MM.1S (cell line): ENCODE measurements around the gene CDCP2.

Experiments used
- DNase-seq: peaks from one replicate; pipeline ENCODE4 v3.0.0-alpha.2; 2015
- H2AFZ ChIP-seq: fragments of 300-600 bp; sonication (generic); 2 replicates; pipeline ENCODE4 v1.6.0; 2016; ENCODE audit warnings: antibody characterized with exemption, low read length
- H3F3A ChIP-seq: fragments of 300-600 bp; sonication (generic); 2 replicates; pipeline ENCODE4 v1.6.1; 2016; ENCODE audit warnings: mild to moderate bottlenecking, antibody characterized with exemption, low read length, moderate library complexity, mixed read lengths; ENCODE audit not compliant: insufficient read depth
- H3K27ac ChIP-seq: fragments of 300-600 bp; sonication (generic); 2 replicates; pipeline ENCODE4 v1.5.1; 2016; ENCODE audit warnings: mild to moderate bottlenecking, low read length
- H3K27me3 ChIP-seq: fragments of 300-600 bp; sonication (generic); replicated peaks from 2 replicates; pipeline ENCODE4 v1.6.0; 2016; ENCODE audit warnings: low read length; ENCODE audit not compliant: insufficient read depth
- H3K36me3 ChIP-seq: fragments of 300-600 bp; sonication (generic); replicated peaks from 2 replicates; pipeline ENCODE4 v1.6.1; 2016; ENCODE audit warnings: mild to moderate bottlenecking, low read length, mixed read lengths; ENCODE audit not compliant: insufficient read depth
- H3K4me1 ChIP-seq: fragments of 300-600 bp; sonication (generic); 2 replicates; pipeline ENCODE4 v1.6.1; 2016; ENCODE audit warnings: low read length, mixed read lengths
- H3K4me2 ChIP-seq: fragments of 300-600 bp; sonication (generic); 2 replicates; pipeline ENCODE4 v1.6.0; 2016; ENCODE audit warnings: low read depth, low read length
- H3K4me3 ChIP-seq: fragments of 300-600 bp; sonication (generic); 2 replicates; pipeline ENCODE4 v1.5.1; 2016; ENCODE audit warnings: low read length, mixed read lengths
- H3K79me2 ChIP-seq: fragments of 300-600 bp; sonication (generic); 2 replicates; pipeline ENCODE4 v1.6.1; 2016; ENCODE audit warnings: mixed run types, low read length, mixed read lengths
- H3K9ac ChIP-seq: fragments of 300-600 bp; sonication (generic); 2 replicates; pipeline ENCODE4 v1.6.1; 2016; ENCODE audit warnings: low read length, mixed read lengths
- H3K9me2 ChIP-seq: fragments of 300-600 bp; sonication (generic); replicated peaks from 2 replicates; pipeline ENCODE4 v1.6.1; 2016; ENCODE audit warnings: mild to moderate bottlenecking, low read length, mixed read lengths; ENCODE audit not compliant: insufficient read depth
- H3K9me3 ChIP-seq: fragments of 300-600 bp; sonication (generic); replicated peaks from 2 replicates; pipeline ENCODE4 v1.6.1; 2016; ENCODE audit warnings: mild to moderate bottlenecking, low read length, mixed read lengths; ENCODE audit not compliant: insufficient read depth
- H4K20me1 ChIP-seq: fragments of 300-600 bp; sonication (generic); 2 replicates; pipeline ENCODE4 v1.6.1; 2016; ENCODE audit warnings: mild to moderate bottlenecking, low read length, moderate library complexity, mixed read lengths; ENCODE audit not compliant: insufficient read depth
- CTCF ChIP-seq: fragments of 300-600 bp; sonication (generic); IDR thresholded peaks from 2 replicates; pipeline ENCODE4 v1.5.1; 2016; ENCODE audit warnings: antibody characterized with exemption, low read length, mixed read lengths
- EZH2 ChIP-seq: fragments of 300-600 bp; sonication (generic); optimal IDR thresholded peaks from 2 replicates; pipeline ENCODE3; 2017; ENCODE audit warnings: low read depth, mild to moderate bottlenecking, antibody characterized with exemption, low read length, mixed read lengths
- EZH2phosphoT487 ChIP-seq: fragments of 300-600 bp; sonication (generic); IDR thresholded peaks from 2 replicates; pipeline ENCODE4 v1.6.1; 2018; ENCODE audit warnings: antibody characterized with exemption, low read length

Gene CDCP2

GRCh38 chr1:54114001-54114400 lies 38.8 kb downstream of the CDCP2 start:
- H3K4me1 ChIP-seq: no peaks in the 10 kb centered on the region
- H3K9me2 ChIP-seq: no peaks in the 10 kb centered on the region

GRCh38 chr1:54112705-54113368 lies 40.0 kb downstream of the CDCP2 start:
- no peak for DNase-seq
- Histone ChIP-seq H3K9me2 (no peaks in the 10 kb centered on the region), H3K4me3 (no peak overlapping the region), H3K36me3 (no peaks in the 10 kb centered on the region), H3F3A (no peaks in the 10 kb centered on the region), H3K9ac (no peak overlapping the region), H3K4me2 (no peak overlapping the region), H3K79me2 (no peaks in the 10 kb centered on the region), H4K20me1 (no peaks in the 10 kb centered on the region), H3K4me1 (no peaks in the 10 kb centered on the region), H3K27ac (no peak overlapping the region), H2AFZ (no peak overlapping the region), H3K9me3 (no peaks in the 10 kb centered on the region), H3K27me3 (no peaks in the 10 kb centered on the region)
- TF ChIP-seq EZH2 (no peak), CTCF (no peak), EZH2phosphoT487 (no peak)

More at GRCh38 chr1:54114001-54114400, 38.8 kb downstream of the CDCP2 start:
- no peaks in the 10 kb centered on the region for H4K20me1 ChIP-seq
- TF ChIP-seq EZH2: no peak
- no peak for TF ChIP-seq CTCF
- no peak for TF ChIP-seq EZH2phosphoT487
- H3K36me3 ChIP-seq: no peaks in the 10 kb centered on the region
- no peaks in the 10 kb centered on the region for H3K9me3 ChIP-seq
- H3K79me2 ChIP-seq: no peaks in the 10 kb centered on the region
- H3K4me3 ChIP-seq: no peak overlapping the region
- no peak for DNase-seq
- H3K9ac ChIP-seq: no peak overlapping the region
- no peak overlapping the region for H3K27ac ChIP-seq
- no peaks in the 10 kb centered on the region for H3F3A ChIP-seq
- H3K27me3 ChIP-seq: no peaks in the 10 kb centered on the region
- no peak overlapping the region for H2AFZ ChIP-seq
- H3K4me2 ChIP-seq: no peak overlapping the region

GRCh38 chr1:54112027-54112426 lies 40.8 kb downstream of the CDCP2 start:
- no peaks in the 10 kb centered on the region for H4K20me1 ChIP-seq
- no peak overlapping the region for H2AFZ ChIP-seq
- no peaks in the 10 kb centered on the region for H3K9me2 ChIP-seq
- no peak overlapping the region for H3K4me2 ChIP-seq
- H3K4me3 ChIP-seq: no peak overlapping the region
- H3K9ac ChIP-seq: no peak overlapping the region
- TF ChIP-seq CTCF (no peak), EZH2 (no peak), EZH2phosphoT487 (no peak)
- H3K27ac ChIP-seq: no peak overlapping the region
- no peaks in the 10 kb centered on the region for H3K27me3 ChIP-seq
- H3K36me3 ChIP-seq: no peaks in the 10 kb centered on the region
- H3K9me3 ChIP-seq: no peaks in the 10 kb centered on the region
- no peaks in the 10 kb centered on the region for H3K4me1 ChIP-seq
- no peak for DNase-seq
- no peaks in the 10 kb centered on the region for H3K79me2 ChIP-seq
- no peaks in the 10 kb centered on the region for H3F3A ChIP-seq
